HepG2 (cell line): ENCODE data around the gene YIPF1. TPM values are rescaled to one million over a fixed set of nuclear protein-coding genes. Genes with fewer than 3 reads are reported as not detected.

Experiments used
- ASH2L ChIP-seq: fragments of 300-600, 200-600 bp; sonication (generic); IDR thresholded peaks from 2 replicates; pipeline ENCODE4 v1.7.0; 2017; ENCODE audit warnings: low read depth, mild to moderate bottlenecking, moderate library complexity, mixed read lengths, low read length; ENCODE audit not compliant: insufficient read length
- EP300 ChIP-seq, 3 experiments: sonication (generic) in 1 of 3; formaldehyde crosslinking in 1 of 3; IDR thresholded peaks; 2 replicates each; pipeline versions ENCODE4 v1.5.1 to v1.6.1; 2011 to 2020; ENCODE audit warnings: low read depth in 2 of 3, low read length in 2 of 3, borderline replicate concordance in 1 of 3, improper control_type of control experiment in 1 of 3, mild to moderate bottlenecking in 1 of 3, missing genetic modification reagents in 1 of 3, moderate library complexity in 1 of 3
- HMG20B ChIP-seq: conservative IDR thresholded peaks from 2 replicates; pipeline ENCODE4 v1.6.1; 2016; ENCODE audit warnings: missing genetic modification reagents, missing compliant biosample characterization
- HNF1A ChIP-seq, 2 experiments: sonication (generic) in 1 of 2; formaldehyde crosslinking in 1 of 2; IDR thresholded peaks; 2 replicates each; pipeline versions ENCODE4 v1.4.0 to v1.6.1; 2016 to 2020; ENCODE audit warnings: borderline replicate concordance in 1 of 2, low read depth in 1 of 2, mild to moderate bottlenecking in 1 of 2, missing genetic modification reagents in 1 of 2
- MIER2 ChIP-seq: IDR thresholded peaks from 2 replicates; pipeline ENCODE4 v1.6.1; 2016; ENCODE audit warnings: missing biosample characterization, missing genetic modification reagents
- PAF1 ChIP-seq: IDR thresholded peaks from 2 replicates; pipeline ENCODE4 v1.6.1; 2016; ENCODE audit warnings: missing genetic modification reagents, missing compliant biosample characterization
- REPIN1 ChIP-seq: sonication (generic); formaldehyde crosslinking; IDR thresholded peaks from 2 replicates; pipeline ENCODE4 v1.8.0; 2022; ENCODE audit warnings: missing genetic modification reagents, low read depth, mild to moderate bottlenecking, borderline replicate concordance
- RXRB ChIP-seq: IDR thresholded peaks from 2 replicates; pipeline ENCODE4 v1.6.1; 2016; ENCODE audit warnings: borderline replicate concordance, missing genetic modification reagents, missing compliant biosample characterization
- SAP130 ChIP-seq: IDR thresholded peaks from 2 replicates; pipeline ENCODE4 v1.6.1; 2016; ENCODE audit warnings: low read depth
- SOX5 ChIP-seq: IDR thresholded peaks from 2 replicates; pipeline ENCODE4 v1.6.1; 2016; ENCODE audit warnings: borderline replicate concordance
- STAT6 ChIP-seq: sonication (generic); formaldehyde crosslinking; IDR thresholded peaks from 2 replicates; pipeline ENCODE4 v1.4.0; 2020; ENCODE audit warnings: missing genetic modification reagents, mild to moderate bottlenecking, borderline replicate concordance
- TCF7 ChIP-seq: sonication (generic); IDR thresholded peaks from 2 replicates; pipeline ENCODE4 v1.6.1; 2016; ENCODE audit warnings: antibody characterized with exemption, low read depth
- THRA ChIP-seq: sonication (generic); formaldehyde crosslinking; IDR thresholded peaks from 2 replicates; pipeline ENCODE4 v1.4.0; 2020; ENCODE audit warnings: missing genetic modification reagents, borderline replicate concordance
- ZNF205 ChIP-seq: IDR thresholded peaks from 2 replicates; pipeline ENCODE4 v1.6.1; 2018; ENCODE audit warnings: missing biosample characterization, missing genetic modification reagents
- ZNF629 ChIP-seq: sonication (generic); formaldehyde crosslinking; conservative IDR thresholded peaks from 2 replicates; pipeline ENCODE4 v1.5.0; 2020; ENCODE audit warnings: missing genetic modification reagents
- ZNF644 ChIP-seq: IDR thresholded peaks from 2 replicates; pipeline ENCODE4 v1.6.1; 2016; ENCODE audit warnings: low read depth
- polyA plus RNA-seq, 8 experiments: library from polyadenylated mRNA; depleted of rRNA in 3 of 8; stranded (reverse) in 7 of 8; unstranded in 1 of 8; fragments of >200 nt; fragmentation: Illumina TruSeq in 4 of 8; extraction: Trizol in 4 of 8; gene quantifications; 2 replicates each; pipeline versions ENCODE4 v1.2.1 to v1.2.3, GENCODE V29; 2011 to 2016; ENCODE audit warnings: low read depth in 4 of 8, missing spikeins in 1 of 8, mixed read lengths in 1 of 8; ENCODE audit not compliant: insufficient read depth in 1 of 8
- total RNA-seq, 5 experiments: library from RNA; depleted of rRNA; stranded (reverse); fragments of >200 nt; fragmentation: Illumina TruSeq; extraction: Trizol; gene quantifications; 2 replicates each; pipeline ENCODE4 v1.2.3, GENCODE V29; 2016; ENCODE audit warnings: low read depth in 1 of 5
- TF ChIP-seq, protein P1 (sequence below): IDR thresholded peaks from 2 replicates; pipeline ENCODE4 v1.6.1; 2016

YIPF1 gene
- total and polyA plus RNA-seq, 2 of the 13 experiments (the other 11 are each of a cell fraction or from before 2014, with no cell fraction given), result 21.1 to 31.9 TPM

DNA sequence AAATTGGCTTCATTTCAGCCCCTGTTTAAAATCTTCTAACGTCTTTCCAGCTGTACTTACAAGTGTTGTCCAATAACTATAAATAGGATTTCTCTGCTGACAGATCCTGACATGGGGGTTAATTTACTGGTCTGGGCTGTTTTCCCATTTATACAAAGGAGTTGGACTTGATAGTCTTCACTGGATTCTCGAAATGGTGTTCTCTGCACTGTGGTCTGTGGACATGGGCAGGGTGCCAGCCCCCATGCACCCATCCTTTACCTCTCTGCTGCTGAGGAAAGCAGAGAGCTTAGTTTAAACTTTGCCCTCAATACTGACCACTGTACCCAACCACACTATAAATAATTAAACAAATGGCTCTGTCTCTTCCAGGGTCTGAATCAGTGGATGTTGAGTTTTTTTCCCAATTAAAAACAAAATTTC is 9.6 kb upstream of the YIPF1 start (continued):
- peak; percentile 92 for TF ChIP-seq ZNF205 (CRISPR knock-in tag)
- TF ChIP-seq RXRB (CRISPR knock-in tag), result peak; percentile 82
- TF ChIP-seq, protein P1, sequence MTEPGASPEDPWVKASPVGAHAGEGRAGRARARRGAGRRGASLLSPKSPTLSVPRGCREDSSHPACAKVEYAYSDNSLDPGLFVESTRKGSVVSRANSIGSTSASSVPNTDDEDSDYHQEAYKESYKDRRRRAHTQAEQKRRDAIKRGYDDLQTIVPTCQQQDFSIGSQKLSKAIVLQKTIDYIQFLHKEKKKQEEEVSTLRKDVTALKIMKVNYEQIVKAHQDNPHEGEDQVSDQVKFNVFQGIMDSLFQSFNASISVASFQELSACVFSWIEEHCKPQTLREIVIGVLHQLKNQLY (CRISPR knock-in tag), result 0 out of 2 replicates have a peak, but pooled peaks have one; percentile 18
- TF ChIP-seq HNF1A (IDR thresholded peaks at IDR 0.05; ENCODE audit: low read depth), result peak; percentile 22; the same call in 1 of the 2 replicates
- TF ChIP-seq HNF1A (CRISPR knock-in tag; IDR thresholded peaks at IDR 0.05; ENCODE audit: borderline replicate concordance), result peak; percentile 37; the same call in 1 of the 2 replicates
- no peak for TF ChIP-seq PAF1 (CRISPR knock-in tag)
- 0 out of 2 replicates have a peak, but pooled peaks have one; percentile 44 for TF ChIP-seq ZNF629 (CRISPR knock-in tag)
- TF ChIP-seq SAP130 (CRISPR knock-in tag), result peak; percentile 49; the same call in 1 of the 2 replicates
- TF ChIP-seq ASH2L, result peak; percentile 61
- TF ChIP-seq TCF7, result 0 out of 2 replicates have a peak, but pooled peaks have one; percentile 3
- TF ChIP-seq SOX5, result peak; percentile 48; the same call in 1 of the 2 replicates
- peak in 1 of 2 experiments; percentile 70; a peak in 1 of 4 replicates for TF ChIP-seq EP300 (IDR thresholded peaks at IDR 0.05; ENCODE audit: low read depth in 2 of 2, low read length in 2 of 2)
- no peak for TF ChIP-seq EP300 (CRISPR knock-in tag; IDR thresholded peaks at IDR 0.05; ENCODE audit: borderline replicate concordance)
- no peak for TF ChIP-seq MIER2 (CRISPR knock-in tag)
- no peak for TF ChIP-seq STAT6 (CRISPR knock-in tag)
- TF ChIP-seq REPIN1, result 0 out of 2 replicates have a peak, but pooled peaks have one; percentile 41
- peak; percentile 72; the same call in 1 of the 2 replicates for TF ChIP-seq THRA (CRISPR knock-in tag)
- TF ChIP-seq HMG20B (CRISPR knock-in tag), result 0 out of 2 replicates have a peak, but pooled peaks have one; percentile 32
- peak; percentile 66 for TF ChIP-seq ZNF644 (CRISPR knock-in tag)
